Panc1 (cell line): Measurements from ENCODE around the gene PRKAG2. TPM values are rescaled to one million over a fixed set of nuclear protein-coding genes. Genes with fewer than 3 reads are reported as not detected.

Experiments
- ATAC-seq: fragments of 200-7000 bp; cut with Tn5 transposase; 2 replicates; pipeline ENCODE4 v1.9.1; 2020; ENCODE audit warnings: mild to moderate bottlenecking, moderate library complexity
- BruUV-seq: library from RNA; stranded (reverse); fragments of 400-500 nt; replicated peaks from 2 replicates; lab custom pipeline; 2021; lab: Mats Ljungman, UMichigan
- CTCF ChIA-PET: fragments of 300-600 bp; sonication (Branson Sonifier 250); formaldehyde crosslinking; loops from one replicate; lab custom pipeline; 2022; ENCODE audit warnings: antibody characterized with exemption; lab: Charles Lee
- POLR2A ChIA-PET: fragments of 300-600 bp; sonication (Branson Sonifier 250); formaldehyde crosslinking; loops from one replicate; lab custom pipeline; 2022; ENCODE audit warnings: antibody characterized with exemption; lab: Charles Lee
- DNase-seq: peaks from one replicate; pipeline ENCODE4 v3.0.0-alpha.2; 2010; ENCODE audit warnings: low read depth, low spot score
- H3K27ac ChIP-seq: 2 replicates; pipeline ENCODE4 v1.5.1; 2011; ENCODE audit warnings: mild to moderate bottlenecking, low read length, inconsistent platforms
- H3K27me3 ChIP-seq: fragments of 200-500 bp; sonication (Bioruptor generic); 2 replicates; pipeline ENCODE4 v1.6.0; 2014; ENCODE audit warnings: low read length, inconsistent platforms; ENCODE audit not compliant: control insufficient read depth, insufficient read depth
- H3K36me3 ChIP-seq: fragments of 200-500 bp; sonication (Bioruptor generic); 2 replicates; pipeline ENCODE4 v1.5.1; 2014; ENCODE audit warnings: inconsistent platforms, mild to moderate bottlenecking, low read length, moderate library complexity; ENCODE audit not compliant: control insufficient read depth, insufficient read depth
- H3K4me1 ChIP-seq: 2 replicates; pipeline ENCODE4 v1.5.1; 2011; ENCODE audit warnings: inconsistent platforms, mild to moderate bottlenecking, low read length, moderate library complexity; ENCODE audit not compliant: control insufficient read depth, insufficient read depth
- H3K4me3 ChIP-seq, 2 experiments: 2 replicates each; pipeline ENCODE4 v1.5.1; 2011 to 2012; ENCODE audit warnings: low read depth in 2 of 2, low read length in 2 of 2, mild to moderate bottlenecking in 2 of 2, inconsistent platforms in 1 of 2, moderate library complexity in 1 of 2
- H3K9me3 ChIP-seq: fragments of 200-500 bp; sonication (Bioruptor generic); 2 replicates; pipeline ENCODE4 v1.5.1; 2014; ENCODE audit warnings: low read depth, mild to moderate bottlenecking, inconsistent platforms, low read length, moderate library complexity; ENCODE audit not compliant: control insufficient read depth, insufficient read depth
- POLR2AphosphoS5 ChIP-seq: IDR thresholded peaks from 2 replicates; pipeline ENCODE4 v1.6.1; 2012; ENCODE audit warnings: mild to moderate bottlenecking, low read depth, low read length, moderate library complexity
- SIN3A ChIP-seq: IDR thresholded peaks from 2 replicates; pipeline ENCODE4 v1.6.1; 2012; ENCODE audit warnings: low read depth, mild to moderate bottlenecking, low read length, moderate library complexity, borderline replicate concordance; ENCODE audit not compliant: insufficient read depth
- TCF7L2 ChIP-seq: IDR thresholded peaks from 2 replicates; pipeline ENCODE4 v1.6.1; 2011; ENCODE audit warnings: mild to moderate bottlenecking, low read depth, low read length, inconsistent platforms
- in situ Hi-C: cut with HindIII; loops from 2 replicates; pipeline ENCODE4 v1.10.0; 2016; ENCODE audit warnings: low sequenced_read_pairs, low pct_unique_long_range_greater_than_20kb
- intact Hi-C: fragments of 100-400 bp; cut with micrococcal nuclease; formaldehyde crosslinking; loops from one replicate; pipeline ENCODE4 v1.10.0; 2022; ENCODE audit not compliant: unreplicated experiment
- total RNA-seq: library from RNA; stranded (reverse); gene quantifications from one replicate; pipeline ENCODE4 v1.2.1, GENCODE V29; 2021; ENCODE audit not compliant: unreplicated experiment
- TF ChIP-seq, protein P1 (sequence below), 2 experiments: IDR thresholded peaks; 2 replicates each; pipeline ENCODE4 v1.6.1; 2011 to 2012; ENCODE audit warnings: low read depth in 2 of 2, control low read depth in 1 of 2, low read length in 1 of 2, mild to moderate bottlenecking in 1 of 2, moderate library complexity in 1 of 2; ENCODE audit not compliant: insufficient read depth in 1 of 2
- TF ChIP-seq, protein P2 (sequence below): fragments of 450-650 bp; IDR thresholded peaks from 2 replicates; pipeline ENCODE4 v1.5.1; 2017; ENCODE audit warnings: mild to moderate bottlenecking

PRKAG2 gene
- total RNA-seq, 1 experiment from 2014 or later, result 71.6 TPM

DNA sequence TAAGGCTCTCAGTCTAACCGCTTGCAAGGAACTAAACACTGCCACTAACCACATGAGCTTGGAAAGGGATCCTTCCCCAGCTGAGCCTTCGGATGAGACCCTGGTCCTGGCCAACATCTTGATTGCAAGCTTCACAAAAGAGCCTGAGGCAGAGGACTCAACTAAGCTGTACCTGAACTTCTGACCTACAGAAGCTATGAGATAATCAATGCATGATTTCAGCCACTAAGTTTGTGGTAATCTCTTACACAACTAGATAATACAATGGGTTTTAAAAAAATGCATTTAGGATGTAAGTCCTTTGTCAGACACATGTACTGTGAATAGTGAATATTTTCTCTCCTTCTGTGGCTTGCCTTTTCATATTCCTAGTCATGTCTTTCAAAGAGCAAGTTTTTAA is 231.6 kb downstream of the PRKAG2 start:
- POLR2A ChIA-PET, result no interaction called here
- no peaks in the 10 kb centered on the region for H3K36me3 ChIP-seq
- H3K27ac ChIP-seq, result no peak overlapping the region
- TF ChIP-seq SIN3A, result no peak
- no peak for TF ChIP-seq TCF7L2
- TF ChIP-seq, protein P1, sequence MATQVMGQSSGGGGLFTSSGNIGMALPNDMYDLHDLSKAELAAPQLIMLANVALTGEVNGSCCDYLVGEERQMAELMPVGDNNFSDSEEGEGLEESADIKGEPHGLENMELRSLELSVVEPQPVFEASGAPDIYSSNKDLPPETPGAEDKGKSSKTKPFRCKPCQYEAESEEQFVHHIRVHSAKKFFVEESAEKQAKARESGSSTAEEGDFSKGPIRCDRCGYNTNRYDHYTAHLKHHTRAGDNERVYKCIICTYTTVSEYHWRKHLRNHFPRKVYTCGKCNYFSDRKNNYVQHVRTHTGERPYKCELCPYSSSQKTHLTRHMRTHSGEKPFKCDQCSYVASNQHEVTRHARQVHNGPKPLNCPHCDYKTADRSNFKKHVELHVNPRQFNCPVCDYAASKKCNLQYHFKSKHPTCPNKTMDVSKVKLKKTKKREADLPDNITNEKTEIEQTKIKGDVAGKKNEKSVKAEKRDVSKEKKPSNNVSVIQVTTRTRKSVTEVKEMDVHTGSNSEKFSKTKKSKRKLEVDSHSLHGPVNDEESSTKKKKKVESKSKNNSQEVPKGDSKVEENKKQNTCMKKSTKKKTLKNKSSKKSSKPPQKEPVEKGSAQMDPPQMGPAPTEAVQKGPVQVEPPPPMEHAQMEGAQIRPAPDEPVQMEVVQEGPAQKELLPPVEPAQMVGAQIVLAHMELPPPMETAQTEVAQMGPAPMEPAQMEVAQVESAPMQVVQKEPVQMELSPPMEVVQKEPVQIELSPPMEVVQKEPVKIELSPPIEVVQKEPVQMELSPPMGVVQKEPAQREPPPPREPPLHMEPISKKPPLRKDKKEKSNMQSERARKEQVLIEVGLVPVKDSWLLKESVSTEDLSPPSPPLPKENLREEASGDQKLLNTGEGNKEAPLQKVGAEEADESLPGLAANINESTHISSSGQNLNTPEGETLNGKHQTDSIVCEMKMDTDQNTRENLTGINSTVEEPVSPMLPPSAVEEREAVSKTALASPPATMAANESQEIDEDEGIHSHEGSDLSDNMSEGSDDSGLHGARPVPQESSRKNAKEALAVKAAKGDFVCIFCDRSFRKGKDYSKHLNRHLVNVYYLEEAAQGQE (IDR thresholded peaks at IDR 0.05; ENCODE audit: insufficient read depth in 1 of 2, low read depth in 2 of 2, low read length in 1 of 2), result no peak
- no peak for TF ChIP-seq POLR2AphosphoS5
- TF ChIP-seq, protein P2, sequence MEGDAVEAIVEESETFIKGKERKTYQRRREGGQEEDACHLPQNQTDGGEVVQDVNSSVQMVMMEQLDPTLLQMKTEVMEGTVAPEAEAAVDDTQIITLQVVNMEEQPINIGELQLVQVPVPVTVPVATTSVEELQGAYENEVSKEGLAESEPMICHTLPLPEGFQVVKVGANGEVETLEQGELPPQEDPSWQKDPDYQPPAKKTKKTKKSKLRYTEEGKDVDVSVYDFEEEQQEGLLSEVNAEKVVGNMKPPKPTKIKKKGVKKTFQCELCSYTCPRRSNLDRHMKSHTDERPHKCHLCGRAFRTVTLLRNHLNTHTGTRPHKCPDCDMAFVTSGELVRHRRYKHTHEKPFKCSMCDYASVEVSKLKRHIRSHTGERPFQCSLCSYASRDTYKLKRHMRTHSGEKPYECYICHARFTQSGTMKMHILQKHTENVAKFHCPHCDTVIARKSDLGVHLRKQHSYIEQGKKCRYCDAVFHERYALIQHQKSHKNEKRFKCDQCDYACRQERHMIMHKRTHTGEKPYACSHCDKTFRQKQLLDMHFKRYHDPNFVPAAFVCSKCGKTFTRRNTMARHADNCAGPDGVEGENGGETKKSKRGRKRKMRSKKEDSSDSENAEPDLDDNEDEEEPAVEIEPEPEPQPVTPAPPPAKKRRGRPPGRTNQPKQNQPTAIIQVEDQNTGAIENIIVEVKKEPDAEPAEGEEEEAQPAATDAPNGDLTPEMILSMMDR, result no peak
- no TSS peak for BruUV-seq
- H3K27me3 ChIP-seq, result no peaks in the 10 kb centered on the region
- in situ Hi-C loops, result no loop called here
- H3K4me1 ChIP-seq, result 0 out of 2 replicates have a peak, but pooled peaks cover 5% of the 10 kb centered on the region
- H3K9me3 ChIP-seq, result peaks cover 10% of the 10 kb centered on the region; the same call in 1 of the 2 replicates
- intact Hi-C loops, result no loop called here
- no peak overlapping the region for H3K4me3 ChIP-seq
- DNase-seq, result no peak
- no peak for ATAC-seq
- CTCF ChIA-PET, result no interaction called here

DNA sequence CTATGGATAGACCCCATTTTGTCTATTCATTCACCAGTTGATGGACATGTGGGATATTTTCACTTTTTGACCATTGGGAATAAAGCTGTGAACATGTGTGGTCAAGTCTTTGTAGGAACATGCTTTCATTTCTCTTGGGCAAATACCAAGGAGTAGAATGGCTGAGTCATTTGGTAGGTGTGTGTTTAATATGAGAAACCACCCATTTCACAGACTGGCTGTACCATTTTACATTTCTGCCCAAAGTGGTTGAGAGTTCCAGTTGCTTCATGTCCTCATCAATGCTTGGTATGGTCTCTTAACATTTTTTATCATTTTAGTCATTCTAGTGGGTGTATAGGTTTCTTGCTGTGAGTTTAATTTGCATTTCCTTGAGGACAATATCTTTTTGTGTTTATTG is 232.4 kb downstream of the PRKAG2 start:
- CTCF ChIA-PET, result no interaction called here
- no peak for DNase-seq
- Histone ChIP-seq H3K27me3 (no peaks in the 10 kb centered on the region), H3K9me3 (peaks cover 10% of the 10 kb centered on the region; the same call in 1 of the 2 replicates), H3K36me3 (no peaks in the 10 kb centered on the region), H3K4me1 (0 out of 2 replicates have a peak, but pooled peaks cover 5% of the 10 kb centered on the region), H3K4me3 (no peak overlapping the region), H3K27ac (no peak overlapping the region)
- POLR2A ChIA-PET, result interaction anchor here (0.6 to 0.7 kb wide), 2 partner anchors 36 to 272 kb away, joined by 3 read pairs; no protein-coding TSS in a partner anchor
- intact Hi-C loops (no loop called here), in situ Hi-C loops (no loop called here)
- no peak for ATAC-seq
- TF ChIP-seq TCF7L2, result no peak
- TF ChIP-seq, protein P1 (IDR thresholded peaks at IDR 0.05; ENCODE audit: insufficient read depth in 1 of 2, low read depth in 2 of 2, low read length in 1 of 2), result no peak
- no TSS peak for BruUV-seq
